Ovary (tissue), 3 donors: ENCODE measurements around the gene SCUBE3.

ENCODE experiments used
- CTCF ChIP-seq, 3 donors: fragments of 450-650 bp in 2 of 3; fragments of 200-600 bp in 1 of 3; IDR thresholded peaks; one replicate each; pipeline versions ENCODE4 v1.5.1 to v1.8.0; 2016 to 2022; ENCODE audit warnings: antibody characterized with exemption in 3 of 3, mild to moderate bottlenecking in 1 of 3
- POLR2A ChIP-seq: fragments of 450-650 bp; IDR thresholded peaks from one replicate; pipeline ENCODE4 v1.6.1; 2017; ENCODE audit warnings: antibody characterized with exemption, mild to moderate bottlenecking, moderate library complexity
- donor health status: DM: no; HTN: no; CAD: no.

DNA sequence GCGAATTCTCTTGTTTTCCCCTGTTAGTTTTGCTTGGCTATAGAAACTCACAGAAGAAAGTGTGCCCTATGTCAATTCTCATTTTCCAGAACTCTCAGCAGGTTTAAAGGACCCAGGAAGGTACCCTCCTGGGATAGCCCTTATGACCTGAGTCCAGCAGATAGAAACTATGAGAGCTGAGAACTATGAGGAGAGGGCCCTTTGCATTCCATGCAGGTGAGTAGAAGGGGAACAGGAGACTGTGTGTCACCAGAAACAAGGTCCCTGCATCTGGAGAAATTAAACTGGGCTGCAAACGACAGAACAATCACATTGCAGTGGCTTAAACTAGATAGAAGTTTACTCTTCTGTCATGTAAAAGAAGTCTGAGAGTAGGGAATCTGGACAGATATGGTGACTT lies 35.7 kb upstream of the SCUBE3 start:
- TF ChIP-seq CTCF (IDR thresholded peaks at IDR 0.05) (no peak), POLR2A (no peak)
